GM18520 (cell line): ENCODE data around the gene POLD4.

Experiments
- ATAC-seq: cut with Tn5 transposase; IDR thresholded peaks from one replicate; pipeline ENCODE4 v1.9.1; 2021; ENCODE audit not compliant: unreplicated experiment

Gene POLD4

DNA sequence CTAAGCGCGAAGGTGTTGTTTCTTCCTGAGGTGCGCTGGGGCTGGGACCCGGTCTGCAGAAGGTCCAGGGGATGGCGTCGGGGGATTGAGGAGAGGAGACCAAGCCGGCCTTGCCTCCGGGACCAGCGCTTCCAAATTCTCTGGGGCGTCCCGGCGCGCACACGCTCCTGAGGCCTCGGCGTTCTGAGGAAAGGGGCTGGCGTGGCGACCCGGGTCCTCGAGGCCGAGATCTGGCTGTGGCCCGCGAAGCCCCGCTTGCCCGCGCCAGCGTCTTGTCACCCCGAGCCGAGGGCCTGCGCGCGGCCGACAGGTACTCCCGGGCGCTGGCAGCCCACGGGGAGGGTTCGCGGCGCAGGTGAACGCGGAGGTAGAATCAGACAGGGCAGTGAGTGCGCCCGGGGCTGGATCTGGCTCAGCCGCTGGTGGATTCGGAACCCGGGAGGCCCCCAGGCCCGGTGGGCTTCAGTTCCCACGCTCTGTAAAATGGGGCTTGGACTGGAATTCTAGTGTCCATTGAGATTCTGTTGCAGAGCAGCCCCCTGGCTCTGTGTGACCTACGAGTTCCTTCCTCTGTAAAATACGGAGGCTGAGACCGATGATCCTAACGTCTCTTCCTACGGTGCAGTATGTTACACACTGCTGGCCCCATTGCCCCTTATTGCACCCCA lies 35.3 kb downstream of the POLD4 start:
- ATAC-seq = no peak

DNA sequence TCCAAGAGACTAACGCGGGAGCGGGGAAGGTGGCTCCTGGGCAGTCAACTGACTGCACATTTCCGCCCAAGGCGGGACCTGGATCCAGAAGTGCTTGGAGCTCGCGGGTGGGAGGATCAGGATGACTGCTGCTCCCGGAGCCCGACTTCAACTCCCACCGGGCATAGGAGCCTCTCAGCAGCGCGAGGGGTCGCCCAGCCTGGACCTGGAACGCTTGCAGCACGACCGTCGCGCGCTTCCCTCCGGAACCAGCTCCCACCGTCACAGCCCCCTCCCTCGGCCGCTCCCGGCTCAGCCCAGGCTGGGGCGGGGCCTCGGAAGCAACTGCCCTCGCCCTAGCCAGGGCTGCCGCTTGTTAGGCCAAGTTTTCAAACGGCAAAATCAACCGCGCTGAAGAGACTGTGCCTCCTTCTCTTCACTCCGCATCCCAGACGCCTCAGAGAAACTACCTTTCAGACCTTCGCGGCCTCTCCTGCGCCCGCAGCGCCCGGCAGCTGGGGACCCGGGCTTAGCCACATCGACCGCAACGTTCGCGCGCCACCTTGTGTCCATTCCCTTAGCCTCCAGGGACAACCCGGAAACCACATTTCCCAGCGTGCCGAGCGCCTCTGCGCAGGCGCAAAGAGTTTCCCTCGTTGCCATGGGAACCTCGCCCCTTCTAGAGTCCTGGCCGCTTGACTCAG lies 36.0 kb downstream of the POLD4 start:
- ATAC-seq = peak; percentile 79

DNA sequence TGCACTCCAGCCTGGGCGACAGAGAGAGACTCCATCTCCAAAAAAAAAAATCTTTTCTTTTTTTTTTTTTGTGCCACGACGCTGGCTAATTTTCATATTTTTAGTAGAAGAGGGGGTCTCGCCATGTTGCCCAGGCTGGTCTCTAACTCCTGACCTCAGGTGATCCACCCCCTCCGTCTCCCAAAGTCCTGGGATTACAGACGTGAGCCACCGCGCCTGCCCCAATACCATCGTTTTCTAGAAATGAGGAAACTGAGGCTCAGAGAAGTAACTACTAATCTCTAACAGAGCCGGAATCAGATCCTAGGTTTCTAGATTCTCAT lies 36.5 kb downstream of the POLD4 start:
- ATAC-seq = no peak

DNA sequence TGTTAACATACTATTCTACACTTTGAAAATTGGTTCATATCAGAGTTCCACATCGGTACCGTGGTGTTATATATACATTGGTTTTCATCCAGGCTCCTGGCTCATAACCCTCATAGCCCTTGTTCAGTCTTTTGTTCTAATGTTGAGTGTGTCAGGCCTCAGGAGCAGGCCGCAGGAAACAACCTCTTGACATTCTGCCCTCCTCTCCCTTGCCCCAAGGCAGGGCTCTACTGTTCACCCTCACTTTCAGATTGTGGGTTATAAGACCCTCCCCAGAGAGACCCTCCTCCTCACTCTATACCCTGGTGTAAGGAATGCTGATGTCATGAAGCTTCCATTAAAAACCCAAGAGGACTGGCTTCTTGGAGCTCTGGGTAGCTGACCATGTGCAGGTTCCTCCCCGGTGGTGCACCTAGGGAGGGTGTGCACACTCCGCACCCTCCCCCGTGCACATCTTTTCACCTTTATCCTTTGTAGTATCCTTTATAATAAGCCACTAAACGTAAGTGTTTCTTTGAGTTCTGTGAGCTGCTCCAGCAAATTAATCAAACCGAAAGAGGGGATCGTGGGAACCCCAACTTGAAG lies 37.9 kb downstream of the POLD4 start:
- no peak for ATAC-seq

DNA sequence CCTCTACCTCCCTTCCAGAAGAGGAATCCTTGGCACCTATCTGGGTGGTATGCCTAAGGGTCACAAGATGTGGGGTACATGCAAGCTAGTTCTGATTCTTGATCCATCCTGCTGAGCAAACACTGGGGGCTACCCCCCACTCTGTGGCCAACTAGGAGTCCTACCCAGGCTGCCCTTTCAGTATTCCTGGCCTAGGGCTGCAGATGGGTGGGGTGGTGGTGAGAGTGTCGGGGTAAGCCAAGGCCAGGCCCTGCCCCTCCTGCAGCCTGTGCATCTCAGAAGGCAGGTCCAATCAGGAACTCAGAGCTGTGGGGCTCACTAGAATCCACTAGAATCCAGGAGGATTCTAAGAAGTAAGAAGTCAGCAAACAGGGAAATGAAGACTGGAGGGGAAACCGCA lies 39.1 kb downstream of the POLD4 start:
- no peak for ATAC-seq

DNA sequence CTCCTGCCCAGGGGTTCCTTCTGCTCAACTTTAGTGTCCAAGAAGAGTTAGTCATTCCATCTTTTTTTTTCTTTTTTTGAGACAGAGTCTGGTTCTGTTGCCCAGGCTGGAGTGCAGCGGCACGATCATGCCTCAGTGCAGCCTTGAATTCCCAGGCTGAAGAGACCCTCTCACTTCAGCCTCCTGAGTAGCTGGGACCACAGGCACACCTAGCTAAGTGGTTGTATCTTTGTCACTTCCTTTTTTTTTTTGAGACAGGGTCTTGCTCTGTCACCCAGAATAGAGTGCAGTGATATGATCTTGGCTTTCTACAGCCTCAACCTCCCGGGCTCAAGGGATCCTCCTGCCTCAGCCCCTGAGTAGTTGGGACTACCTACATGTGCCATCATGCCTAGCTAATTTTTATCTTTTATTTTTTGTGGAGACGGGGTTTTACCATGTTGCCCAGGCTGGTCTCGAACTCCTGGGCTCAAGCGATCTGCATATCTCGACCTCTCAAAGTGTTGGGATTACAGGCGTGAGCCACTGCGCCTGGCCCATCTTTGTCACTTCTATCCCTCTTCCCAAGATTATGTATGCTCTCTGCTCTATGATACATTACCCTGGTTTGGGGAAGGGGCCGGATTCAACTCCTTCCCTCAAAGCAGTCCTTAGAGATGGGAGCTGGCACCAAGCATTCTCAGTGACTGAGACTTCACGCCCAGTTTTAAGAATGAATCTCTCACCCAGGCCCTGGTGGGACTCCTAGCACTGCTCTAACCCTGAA lies 40.0 kb downstream of the POLD4 start:
- no peak for ATAC-seq

DNA sequence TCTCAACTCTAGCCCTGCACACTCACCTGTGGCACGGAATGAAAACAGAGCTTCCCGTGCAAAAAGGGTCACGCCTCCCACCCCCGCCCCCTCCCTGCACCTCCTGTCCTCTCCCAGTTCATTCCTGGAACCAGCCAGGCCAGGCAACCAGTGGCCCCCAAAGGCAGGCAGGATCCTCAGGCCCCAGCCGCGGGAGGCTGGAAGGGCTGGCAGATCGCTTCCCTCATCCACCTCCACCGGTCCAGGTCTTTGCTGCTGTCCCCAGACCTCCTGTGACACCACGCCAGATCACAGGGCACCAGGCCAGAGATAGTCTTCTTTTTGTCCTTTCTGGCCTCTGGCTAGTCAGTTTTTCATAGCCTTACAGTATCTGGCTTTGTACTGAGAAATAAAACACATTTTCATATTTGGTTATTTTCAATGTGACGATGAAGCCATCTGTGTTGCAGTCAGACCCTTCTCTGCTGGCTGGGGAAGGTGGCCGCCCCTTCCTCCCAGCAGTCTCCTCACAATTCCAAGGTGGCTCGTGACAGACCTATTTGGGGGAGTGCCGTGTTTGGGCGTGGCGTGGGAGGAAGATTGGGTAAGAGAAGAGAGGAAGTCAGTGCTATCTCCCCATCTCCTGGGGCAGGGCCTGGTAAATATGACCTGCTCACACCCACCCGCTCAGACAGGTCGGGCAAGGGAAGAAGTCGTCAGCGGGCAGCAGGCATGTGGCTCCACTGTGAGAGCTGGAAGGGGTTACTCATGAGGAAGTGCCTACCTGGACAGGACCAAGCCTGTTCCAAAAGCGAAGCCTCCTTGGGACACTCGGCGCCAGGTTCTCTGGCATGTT lies 40.9 kb downstream of the POLD4 start:
- ATAC-seq = no peak

DNA sequence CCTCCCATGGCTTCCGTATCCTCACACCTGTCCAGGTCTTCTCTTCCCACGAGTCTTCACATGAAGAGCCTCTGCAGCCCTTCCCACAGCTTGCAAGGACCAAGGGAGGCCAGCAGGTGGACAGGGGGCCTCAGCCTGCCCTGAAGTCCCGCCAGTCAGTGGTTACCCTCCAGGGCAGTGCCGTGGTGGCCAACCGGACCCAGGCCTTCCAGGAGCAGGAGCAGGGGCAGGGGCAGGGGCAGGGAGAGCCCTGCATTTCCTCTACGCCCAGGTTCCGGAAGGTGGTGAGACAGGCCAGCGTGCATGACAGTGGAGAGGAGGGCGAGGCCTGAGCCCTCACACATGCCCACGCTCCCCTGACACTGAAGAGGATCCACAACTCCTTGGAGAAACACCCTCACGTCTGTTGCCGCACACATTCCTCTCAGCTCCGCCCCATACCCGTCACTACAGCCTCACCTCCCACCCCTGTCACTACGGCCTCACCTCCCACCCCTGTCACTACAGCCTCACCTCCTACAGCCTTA lies 41.7 kb downstream of the POLD4 start:
- ATAC-seq = no peak

DNA sequence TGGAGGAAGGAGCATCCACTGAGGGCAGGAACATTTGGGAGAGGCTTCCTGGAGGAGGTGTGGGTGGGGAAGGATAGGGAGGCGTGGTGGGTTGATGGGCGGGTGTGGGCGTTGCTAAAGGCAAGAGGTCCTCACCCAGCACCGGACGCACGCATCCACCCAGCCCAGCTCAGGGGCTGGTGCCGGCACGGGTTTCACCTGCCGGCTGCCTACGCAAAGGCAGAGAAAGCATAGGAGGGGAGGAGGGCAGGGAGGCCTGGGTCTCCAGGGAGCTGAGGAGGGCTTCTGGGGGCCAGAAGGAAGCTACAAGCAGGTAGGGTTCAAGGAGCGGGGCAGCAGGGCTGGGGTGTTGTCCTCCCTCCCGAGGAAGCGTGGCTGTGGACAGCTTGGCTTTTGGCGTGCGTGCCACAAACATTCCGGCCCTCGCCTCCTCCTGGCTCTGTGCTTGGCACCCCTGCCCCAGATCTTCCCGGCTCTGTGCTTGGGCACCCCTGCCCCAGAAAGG lies 42.2 kb downstream of the POLD4 start:
- no peak for ATAC-seq

DNA sequence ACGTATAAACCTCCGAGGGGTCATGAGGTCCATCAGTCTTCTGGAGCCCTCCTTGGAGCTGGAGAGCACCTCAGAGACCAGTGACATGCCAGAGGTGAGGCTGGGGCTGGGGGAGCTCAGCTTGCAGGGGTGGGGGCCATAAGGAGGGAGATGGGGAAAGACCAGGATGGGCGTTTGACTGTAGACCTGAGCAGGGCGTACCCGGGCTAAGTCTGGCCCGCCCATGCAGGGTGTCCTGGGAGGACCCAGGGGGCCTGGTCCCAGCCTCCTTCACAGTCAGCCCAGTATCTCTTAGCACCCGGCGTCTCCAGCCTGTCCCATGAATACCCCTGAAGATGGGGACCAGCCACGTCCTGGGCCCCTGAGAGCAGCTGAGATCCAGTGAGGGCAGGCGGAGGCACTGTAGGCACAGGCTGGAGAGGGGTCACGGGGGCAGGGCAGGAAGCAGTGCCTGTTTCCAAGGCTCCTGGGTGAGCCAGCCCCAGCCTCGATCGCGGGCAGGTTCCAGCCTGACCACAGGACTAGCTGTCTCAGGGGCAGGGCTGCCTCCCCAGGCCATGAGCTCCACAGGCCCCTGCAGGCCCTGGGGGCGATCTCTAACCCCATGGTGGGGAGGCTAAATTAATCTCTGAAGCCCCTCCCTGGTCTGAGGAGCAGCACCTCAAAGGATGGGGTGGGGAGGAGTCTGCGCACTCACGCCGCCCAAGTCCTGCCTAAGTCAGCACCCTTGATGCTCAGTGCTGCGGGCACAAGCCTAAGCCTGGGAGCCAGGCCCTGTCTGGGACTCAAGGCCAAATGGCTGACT lies 42.9 kb downstream of the POLD4 start:
- ATAC-seq = no peak

DNA sequence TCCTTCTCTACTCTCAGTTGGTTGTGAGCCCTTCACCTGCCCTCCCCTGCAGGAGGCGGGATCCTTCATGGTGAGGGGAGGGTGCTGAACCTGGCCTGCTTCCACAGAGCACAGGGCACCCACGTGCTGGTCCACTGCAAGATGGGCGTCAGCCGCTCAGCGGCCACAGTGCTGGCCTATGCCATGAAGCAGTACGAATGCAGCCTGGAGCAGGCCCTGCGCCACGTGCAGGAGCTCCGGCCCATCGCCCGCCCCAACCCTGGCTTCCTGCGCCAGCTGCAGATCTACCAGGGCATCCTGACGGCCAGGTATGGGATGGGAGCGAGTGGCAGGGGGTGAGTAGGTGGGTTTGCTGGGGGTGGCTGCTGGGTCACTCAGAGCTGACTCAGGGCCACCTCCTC lies 43.7 kb downstream of the POLD4 start:
- no peak for ATAC-seq

DNA sequence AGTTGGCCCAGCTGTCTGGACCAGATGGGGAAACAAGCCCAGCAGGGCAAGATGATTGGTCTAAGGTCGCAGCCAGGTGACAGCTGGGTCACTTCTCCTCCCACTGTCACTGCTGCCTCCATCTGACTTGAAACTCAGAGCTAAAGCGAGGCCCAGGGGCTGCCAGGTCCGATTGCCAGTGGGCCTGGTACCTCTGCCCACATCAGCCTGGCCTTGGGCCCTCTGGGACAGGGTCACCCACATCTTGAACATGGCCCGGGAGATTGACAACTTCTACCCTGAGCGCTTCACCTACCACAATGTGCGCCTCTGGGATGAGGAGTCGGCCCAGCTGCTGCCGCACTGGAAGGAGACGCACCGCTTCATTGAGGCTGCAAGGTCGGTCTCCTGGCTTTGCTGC lies 44.2 kb downstream of the POLD4 start:
- no peak for ATAC-seq

DNA sequence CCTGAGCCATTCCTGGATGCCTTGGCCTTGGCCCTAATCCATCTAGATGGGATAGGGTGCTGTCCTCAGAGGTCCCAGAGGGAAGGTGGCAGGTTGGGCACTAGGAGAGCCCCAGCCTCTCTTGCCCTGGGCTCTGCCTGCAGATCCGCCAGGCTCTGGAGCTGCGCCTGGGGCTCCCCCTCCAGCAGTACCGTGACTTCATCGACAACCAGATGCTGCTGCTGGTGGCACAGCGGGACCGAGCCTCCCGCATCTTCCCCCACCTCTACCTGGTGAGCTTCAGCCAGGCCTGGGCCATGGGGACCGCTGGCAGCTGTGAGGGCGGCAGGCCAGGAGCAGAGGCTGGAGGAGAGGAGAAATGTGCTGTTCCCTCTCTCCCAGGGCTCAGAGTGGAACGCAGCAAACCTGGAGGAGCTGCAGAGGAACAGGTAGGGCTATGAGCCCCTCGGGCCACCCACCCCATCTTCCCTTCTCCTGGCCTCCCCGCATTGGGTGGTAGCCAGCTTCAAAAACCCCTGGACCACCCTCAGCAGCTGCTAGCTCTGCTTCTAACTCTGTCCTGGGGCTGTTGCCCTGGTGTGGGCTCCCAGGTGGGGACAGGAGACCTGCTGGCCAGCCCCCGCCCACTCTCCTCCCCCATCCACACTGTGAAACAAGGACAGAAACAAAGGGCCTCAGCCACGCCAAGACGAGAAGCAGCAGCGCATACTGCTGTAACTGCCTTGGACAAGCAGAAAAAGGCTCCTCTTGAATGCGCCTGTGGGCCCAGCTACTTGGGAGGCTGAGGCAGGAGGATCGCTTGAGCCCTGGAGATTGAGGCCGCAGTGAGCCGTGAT lies 45.1 kb downstream of the POLD4 start:
- no peak for ATAC-seq

DNA sequence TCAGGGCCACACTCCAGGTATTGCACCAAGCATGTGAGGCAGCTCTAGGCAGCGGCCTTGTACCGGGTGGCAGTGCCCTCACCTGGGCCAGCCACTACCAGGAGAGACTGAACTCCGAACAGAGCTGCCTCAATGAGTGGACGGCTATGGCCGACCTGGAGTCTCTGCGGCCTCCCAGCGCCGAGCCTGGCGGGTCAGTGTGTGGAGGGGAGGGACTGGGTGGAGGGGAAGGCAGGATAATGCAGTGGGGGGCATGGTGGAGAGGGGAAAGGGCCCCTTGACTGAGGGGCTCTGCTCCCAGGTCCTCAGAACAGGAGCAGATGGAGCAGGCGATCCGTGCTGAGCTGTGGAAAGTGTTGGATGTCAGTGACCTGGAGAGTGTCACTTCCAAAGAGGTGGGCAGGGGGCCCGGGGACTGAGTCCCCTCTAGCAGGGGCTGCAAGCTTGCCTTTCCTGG lies 45.8 kb downstream of the POLD4 start:
- no peak for ATAC-seq

DNA sequence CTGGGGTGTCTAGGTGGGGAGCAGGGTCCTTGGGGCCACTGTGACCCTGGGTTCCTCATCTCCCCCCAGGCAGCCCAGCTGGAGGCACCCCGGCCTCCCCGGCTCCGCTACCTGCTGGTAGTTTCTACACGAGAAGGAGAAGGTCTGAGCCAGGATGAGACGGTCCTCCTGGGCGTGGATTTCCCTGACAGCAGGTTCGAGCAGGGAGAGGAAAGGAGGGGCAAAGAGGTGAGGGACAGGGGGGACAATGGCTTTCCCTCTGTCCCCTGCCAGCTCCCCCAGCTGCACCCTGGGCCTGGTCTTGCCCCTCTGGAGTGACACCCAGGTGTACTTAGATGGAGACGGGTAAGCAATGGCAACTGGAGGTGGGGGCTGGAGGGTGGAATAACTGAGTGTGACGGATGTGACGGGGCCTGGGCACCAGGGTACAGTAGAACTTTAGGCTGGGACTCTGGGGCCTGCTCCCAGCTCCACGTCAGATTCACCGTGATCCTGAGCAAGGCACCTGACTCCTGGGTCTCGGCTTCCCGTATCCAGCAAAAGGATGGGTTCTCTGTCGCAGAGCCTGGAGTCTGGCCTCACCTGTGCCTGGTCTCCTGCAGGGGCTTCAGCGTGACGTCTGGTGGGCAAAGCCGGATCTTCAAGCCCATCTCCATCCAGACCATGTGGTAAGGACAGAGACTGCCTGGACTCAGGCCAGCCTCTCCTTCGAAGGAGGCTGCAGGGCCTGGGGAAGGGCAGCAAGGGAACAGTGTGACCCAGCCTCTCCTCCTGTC lies 46.4 kb downstream of the POLD4 start:
- no peak for ATAC-seq

DNA sequence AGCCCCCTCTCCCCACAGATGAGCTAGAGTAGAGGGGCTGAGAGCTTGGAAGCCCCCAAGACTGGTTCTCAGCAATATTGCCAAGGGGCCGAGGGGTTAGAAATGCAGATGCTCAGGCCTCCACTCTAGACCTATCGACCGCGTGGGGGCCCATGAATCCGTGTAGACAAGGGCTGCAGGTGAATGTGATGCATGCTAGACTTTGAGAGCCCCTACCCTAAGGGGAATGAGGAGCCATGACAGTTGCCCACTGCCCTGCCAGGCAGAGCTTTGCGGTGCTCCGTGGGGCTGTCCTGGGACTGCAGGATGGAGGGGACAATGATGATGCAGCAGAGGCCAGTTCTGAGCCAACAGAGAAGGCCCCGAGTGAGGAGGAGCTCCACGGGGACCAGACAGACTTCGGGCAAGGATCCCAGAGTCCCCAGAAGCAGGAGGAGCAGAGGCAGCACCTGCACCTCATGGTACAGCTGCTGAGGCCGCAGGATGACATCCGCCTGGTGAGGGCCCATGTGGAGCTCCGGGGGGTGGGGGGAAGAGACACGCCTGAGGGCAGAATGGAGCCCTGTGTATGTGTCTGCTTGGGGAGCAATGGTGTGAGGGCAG lies 48.7 kb downstream of the POLD4 start:
- ATAC-seq = no peak

DNA sequence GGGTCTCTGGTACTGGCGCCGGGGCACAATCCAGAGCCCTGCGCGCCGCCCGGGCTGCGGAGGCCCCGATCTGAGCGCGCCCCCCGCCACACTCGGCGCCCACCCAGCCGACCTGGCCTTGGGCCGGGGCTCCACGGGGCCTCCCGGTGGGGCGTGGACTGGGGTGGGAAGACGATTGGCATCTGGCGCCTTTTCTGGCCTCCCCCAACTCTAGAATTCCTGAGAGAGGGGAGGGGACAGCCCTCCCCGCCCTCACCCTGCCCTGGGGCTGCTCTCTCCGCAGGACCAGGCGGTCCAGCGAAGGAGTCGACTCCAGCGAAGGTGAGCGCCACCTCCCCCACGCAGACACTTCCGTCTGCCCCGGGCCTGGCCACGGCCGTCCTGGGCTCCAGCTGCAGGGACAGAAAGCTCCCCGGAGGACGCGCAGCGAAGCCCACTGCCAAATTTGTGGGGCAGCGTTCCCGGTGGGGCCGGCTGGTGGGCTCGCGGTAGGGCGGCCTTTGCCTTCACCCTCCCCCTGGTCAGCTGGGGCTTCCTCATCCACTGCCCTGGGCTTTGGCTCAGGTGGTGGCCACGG lies 49.4 kb downstream of the POLD4 start:
- no peak for ATAC-seq
